ENCODE results near the gene TUBA1C.

DNA sequence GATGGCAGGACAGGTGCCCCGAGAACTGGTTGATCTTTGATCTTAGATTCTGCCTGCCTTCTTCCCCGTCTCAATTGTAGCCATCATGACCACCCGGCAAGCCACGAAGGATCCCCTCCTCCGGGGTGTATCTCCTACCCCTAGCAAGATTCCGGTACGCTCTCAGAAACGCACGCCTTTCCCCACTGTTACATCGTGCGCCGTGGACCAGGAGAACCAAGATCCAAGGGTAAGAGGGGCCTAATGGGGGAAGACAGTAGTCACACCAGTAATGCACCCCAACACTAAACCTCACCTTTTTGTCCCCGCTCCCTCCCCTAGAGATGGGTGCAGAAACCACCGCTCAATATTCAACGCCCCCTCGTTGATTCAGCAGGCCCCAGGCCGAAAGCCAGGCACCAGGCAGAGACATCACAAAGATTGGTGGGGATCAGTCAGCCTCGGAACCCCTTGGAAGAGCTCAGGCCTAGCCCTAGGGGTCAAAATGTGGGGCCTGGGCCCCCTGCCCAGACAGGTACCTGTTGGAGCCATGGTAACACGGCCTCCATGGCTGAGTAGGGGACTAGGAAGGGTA lies 58.7 kb downstream of the TUBA1C start:
- TF ChIP-seq CTCF (IDR thresholded peaks at IDR 0.05 in 4 of 5, conservative IDR thresholded peaks at IDR 0.05 in 1 of 5) (no peak), POLR2A (IDR thresholded peaks at IDR 0.05) (no peak)

Data from gastrocnemius medialis (tissue), 4 donors.